NCI-H1092 (cell line): Measurements from ENCODE around the gene TEX26.

Experiments used
- DNase-seq: peaks from one replicate; lab custom pipeline; 2025; lab: John Stamatoyannopoulos, UW

The TEX26 gene

DNA sequence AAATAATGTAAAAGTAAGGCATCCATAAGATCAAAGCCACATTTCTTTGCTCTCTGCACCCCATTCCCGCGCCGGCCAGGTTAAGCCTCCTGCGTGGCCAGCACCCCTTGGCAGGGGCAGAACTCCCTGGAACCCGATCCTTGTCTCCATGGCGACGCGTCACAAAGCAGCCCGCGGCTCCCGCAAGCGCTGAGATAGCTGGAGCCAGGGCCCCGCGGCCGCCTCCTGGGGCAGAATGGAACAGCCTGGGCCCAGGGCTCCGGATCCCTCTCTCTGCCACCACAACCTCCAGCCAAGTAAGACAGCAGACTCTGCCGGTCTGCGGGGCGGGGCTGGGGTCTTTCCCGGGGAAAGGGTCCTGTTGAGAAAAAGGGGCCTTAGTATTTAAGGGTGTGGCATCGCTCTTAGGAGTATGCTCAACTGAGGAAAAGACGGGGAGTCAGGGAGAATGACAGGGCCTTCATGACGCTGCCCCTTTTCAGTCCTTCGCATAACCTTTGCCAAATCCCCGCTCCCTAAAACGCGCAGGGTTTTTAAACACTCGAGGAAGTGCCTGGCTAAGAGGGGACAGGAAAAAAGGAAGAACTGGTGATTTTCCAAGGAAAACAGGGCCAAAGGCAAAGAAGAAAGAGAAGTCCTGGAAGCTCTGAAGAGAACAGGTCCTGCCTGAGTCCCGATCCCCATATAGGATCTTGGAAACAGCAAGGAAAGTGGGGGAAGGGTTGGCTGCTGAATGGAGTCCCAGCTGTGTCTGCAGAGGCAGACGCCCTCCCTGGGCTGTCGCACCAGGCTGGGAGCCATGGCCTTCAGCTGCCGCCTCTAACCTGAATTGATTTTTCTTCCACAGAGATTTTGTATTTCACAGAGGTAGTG is at the start of gene TEX26:
Gene TEX26, plus strand, starts transcription at position 176 of the 873 bp plus-strand sequence. Its CDS starts 60 bp downstream, at position 236.
- DNase-seq: peak; percentile 14

- no peak for DNase-seq
Measured at GRCh38 chr13:30882996-30883766, 49.3 kb upstream of the TEX26 start.

DNA sequence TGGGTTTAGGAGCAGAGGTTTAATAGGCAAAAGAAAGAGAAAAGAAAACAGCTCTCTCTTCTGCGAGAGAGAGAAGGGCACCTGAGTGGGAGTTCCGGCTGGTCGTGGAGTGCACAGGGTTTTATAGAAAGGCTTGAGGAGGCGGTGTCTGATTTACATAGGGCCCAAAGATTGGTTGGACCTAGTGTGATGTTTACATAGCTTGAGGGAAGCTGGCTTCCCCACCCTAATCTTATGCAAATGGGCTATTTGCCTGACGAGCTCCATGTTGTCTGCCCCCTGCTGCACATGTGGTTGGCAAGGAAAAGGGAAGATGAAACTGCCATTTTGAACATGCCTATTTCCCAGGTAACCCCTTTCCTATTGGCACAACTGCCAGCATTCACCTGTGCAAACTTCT is 47.9 kb upstream of the TEX26 start:
- no peak for DNase-seq

DNA sequence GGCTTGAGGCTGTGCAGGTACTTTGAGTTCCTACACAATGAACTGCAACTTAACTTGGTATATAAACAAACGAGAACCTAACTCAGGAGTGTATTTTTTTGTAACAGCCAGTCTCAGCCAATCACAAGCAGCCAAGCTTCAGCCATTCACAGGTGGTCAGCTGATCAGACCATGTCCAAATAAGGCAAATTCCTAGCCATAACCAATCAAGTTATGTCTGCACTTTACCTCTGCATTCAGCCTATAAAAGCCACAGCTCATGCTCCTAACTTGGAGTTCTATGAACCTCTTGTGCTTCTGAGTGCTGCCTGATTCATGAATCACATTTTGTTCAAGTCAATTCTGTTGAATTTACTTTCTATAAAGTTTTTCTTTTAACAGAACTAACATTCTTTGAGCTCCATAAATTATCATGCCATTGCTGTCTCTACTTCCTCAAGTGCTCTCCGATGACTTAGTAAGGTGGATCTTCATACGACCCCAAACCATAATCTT is 43.2 kb upstream of the TEX26 start:
- DNase-seq: no peak

DNA sequence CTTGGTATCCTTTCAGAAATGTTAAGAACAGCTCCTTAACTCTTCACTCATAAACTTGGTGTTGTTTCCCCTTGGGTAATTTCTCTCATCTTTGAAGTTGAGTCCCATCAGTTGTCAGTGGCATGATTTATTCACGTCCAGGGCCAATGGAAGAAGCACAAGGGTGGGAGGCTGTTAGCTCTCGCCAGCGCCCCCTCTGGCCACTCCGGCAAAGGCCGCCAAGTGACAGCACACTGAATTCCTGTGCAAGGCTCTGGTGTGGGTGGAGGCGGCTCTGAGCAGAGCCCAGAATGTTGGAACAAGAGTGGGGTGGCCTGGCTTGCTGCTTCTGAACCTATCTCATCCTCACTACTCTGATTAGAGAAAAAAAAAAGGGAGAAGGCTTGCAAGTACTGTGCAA is 39.5 kb upstream of the TEX26 start:
- no peak for DNase-seq

- DNase-seq: no peak
Measured at GRCh38 chr13:30895773-30896172, 36.7 kb upstream of the TEX26 start.

GRCh38 chr13:30898070-30898469 is 34.4 kb upstream of the TEX26 start:
- no peak for DNase-seq

DNA sequence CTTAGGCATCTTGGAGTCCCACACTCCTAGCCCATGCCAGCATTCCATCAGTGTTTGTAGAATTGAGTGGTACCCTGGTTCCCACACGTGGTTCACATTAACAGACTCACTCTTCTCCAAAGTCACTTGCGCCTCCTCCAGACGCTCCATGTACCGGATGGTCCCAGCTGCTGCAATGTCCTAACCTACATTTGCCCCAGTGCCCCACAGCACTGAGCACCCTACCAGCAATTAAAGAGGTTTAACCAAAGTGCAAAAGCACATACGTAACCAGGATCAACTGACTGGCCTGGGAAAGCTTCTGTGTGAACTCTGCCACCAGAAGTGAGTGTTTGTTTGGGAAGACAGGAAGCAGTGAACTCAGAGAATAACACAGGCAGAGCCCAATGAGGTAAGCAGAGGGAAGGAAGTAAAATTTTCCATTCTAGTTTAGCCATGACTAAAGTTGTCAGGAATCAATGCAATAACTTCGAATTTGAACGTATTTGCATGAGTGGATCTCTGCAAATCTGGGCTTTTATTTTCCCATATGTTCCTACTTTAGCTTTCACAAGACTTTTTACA is 33.7 kb upstream of the TEX26 start:
- DNase-seq: no peak

DNA sequence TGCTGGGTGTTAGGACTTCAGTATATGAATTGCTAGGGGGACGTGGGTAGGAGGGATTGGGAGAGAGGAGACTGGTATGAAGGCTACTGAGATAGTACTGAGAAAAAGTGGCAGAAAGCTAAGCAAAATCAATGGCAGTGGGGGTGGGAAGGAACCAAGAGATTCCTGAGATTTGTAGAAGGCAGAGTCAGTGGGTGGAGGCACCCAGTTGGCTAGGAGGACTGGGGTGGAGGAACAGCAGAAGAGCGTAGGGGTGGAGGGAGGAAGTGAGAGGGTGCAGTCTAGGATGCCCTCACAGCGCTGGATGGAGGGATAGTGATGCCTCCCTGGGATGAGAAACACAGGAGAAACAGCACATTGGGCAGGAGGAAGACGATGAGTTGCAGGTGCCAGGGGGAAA is 32.0 kb upstream of the TEX26 start:
- no peak for DNase-seq

- DNase-seq: no peak
Measured at GRCh38 chr13:30900952-30901749, 31.3 kb upstream of the TEX26 start.

DNA sequence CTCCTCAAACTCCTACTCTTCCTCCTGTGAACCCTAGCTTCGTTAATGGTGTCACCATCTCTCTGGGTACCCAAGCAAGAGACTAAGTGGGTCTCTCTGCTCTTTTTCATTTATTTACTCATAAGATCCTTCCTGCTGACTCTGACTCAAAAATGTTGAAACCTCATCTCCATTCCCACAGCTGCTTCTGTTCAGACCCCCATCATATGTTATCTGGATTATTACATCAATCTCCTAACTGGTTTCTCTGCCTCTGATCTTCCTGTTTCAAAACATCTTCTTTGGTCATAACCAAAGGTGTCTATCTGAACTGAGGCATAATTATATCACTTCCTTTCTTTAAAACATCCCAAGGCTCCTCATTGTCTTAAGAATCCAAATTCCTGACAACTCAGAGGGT is 28.4 kb upstream of the TEX26 start:
- DNase-seq: no peak

DNA sequence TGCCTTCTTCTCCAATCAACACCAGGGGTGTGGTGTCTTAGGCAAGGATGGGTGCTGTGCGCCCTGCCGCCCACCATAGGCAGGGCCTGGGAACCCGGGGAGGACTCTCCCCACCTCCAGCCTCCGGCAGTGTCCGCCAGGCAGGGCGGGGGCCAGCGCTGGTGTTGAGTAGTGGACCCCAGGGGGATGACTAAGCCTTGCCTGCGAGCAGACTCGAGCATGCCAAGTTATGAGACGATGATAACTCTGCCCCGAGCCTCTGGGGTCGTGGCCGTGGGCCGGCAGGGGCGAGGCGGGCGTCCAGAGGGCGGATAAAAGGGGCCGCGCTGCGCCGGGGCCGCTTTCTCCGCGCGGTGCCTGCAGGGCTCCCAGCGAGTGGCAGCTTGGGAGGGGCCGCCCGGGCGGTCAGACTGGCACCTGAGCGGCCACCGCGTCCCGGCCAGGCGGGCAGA is 26.5 kb upstream of the TEX26 start, which contains the start of gene MEDAG:
Gene MEDAG, plus strand, starts transcription at position 340 of the 452 bp plus-strand sequence. CDS start 245 bp downstream, outside the sequence.
- DNase-seq: no peak

- no peak for DNase-seq
Measured at GRCh38 chr13:30906411-30907051, 25.9 kb upstream of the TEX26 start.

GRCh38 chr13:30907121-30907861 is 25.2 kb upstream of the TEX26 start:
- DNase-seq: no peak

DNA sequence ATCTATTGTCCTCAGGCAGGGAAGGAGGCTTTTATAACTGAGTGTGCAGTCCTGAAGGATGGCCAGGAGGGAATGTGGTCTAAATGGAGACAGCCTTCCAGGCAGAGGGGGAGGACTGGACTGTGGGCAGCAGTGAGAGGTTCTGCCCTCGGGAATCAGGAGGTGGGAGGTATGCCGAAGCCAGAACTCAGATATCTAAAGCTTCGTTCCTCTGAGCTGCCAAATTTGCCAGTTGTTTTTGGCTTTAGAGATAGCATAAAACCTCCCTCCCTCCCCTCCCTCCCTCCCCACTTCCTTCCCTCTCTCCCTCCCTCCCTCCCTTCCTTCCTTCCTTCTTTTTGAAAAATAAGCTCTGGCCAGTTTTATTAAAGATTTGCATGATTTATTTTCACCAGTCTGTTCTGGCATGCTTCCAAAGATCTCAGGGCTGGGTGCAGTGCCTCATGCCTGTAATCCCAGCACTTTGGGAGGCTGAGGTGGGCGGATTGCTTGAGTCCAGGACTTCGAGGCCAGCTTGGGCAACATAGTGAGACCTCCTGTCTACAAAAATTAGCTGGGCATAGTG is 24.0 kb upstream of the TEX26 start:
- no peak for DNase-seq

DNA sequence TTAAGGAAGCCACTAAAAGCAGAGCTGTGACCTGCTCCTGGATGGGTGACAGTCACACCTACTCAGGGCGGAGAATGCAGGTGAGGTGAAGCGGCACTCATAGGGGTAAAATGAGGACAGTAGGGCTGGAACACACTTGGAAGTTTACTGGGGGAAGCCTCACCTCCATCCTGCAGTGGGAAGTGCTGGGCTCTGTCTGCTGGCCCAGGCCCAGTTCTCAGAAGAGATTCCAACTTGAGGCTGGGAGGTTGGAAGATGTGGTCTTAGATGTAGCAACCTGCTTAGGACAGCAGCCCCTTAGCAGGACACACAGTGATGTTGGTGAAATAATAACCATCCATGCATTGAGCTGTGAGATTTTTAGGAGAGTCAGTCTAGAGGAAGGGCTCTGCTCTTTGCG is 21.8 kb upstream of the TEX26 start:
- no peak for DNase-seq

GRCh38 chr13:30915691-30916541 is 16.5 kb upstream of the TEX26 start:
- DNase-seq: no peak

GRCh38 chr13:30916991-30917390 is 15.5 kb upstream of the TEX26 start:
- DNase-seq: no peak
